ENCODE results near the gene FLG2.
"Not testable (repeated sequence)": the region's sequence is repeated elsewhere in the genome, so short reads cannot be mapped to it uniquely, and the experiment has no call there.

The FLG2 gene

GRCh38 chr1:152312169-152312568 lies 47.6 kb downstream of the FLG2 start:
- not testable (repeated sequence) for DNase-seq (ENCODE audit: low spot score)

GRCh38 chr1:152309955-152310354 lies 49.9 kb downstream of the FLG2 start:
- DNase-seq (ENCODE audit: low spot score) = no peak

DNA sequence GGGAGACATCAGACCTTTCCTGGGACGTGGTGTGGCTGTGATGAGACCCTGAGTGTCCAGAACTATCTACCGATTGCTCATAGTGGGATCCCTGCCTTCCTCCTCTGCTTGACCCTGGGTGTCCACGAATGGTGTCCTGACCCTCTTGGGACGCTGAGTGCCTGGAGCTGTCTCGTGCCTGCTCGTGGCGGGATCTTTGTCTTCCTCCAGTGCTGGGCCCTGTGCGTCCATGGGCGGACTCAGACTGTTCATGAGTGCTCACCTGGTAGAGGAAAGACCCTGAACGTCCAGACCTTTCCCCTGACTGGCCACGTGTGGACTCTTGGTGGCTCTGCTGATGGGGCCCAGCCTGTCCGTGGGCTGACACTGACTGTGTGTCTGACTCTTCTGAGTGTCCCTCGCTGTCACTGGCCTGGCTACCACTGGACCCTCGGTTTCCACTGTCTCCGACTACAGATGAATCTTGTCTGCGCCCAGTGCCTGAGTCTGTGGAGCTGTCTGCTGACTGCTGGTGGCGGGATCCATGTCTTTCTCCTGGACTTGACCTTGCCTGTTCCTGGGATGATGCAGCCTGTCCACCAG lies 50.4 kb downstream of the FLG2 start:
- not testable (repeated sequence) for DNase-seq (ENCODE audit: low spot score)

GRCh38 chr1:152308758-152309157 lies 51.0 kb downstream of the FLG2 start:
- DNase-seq (ENCODE audit: low spot score) = not testable (repeated sequence)

DNA sequence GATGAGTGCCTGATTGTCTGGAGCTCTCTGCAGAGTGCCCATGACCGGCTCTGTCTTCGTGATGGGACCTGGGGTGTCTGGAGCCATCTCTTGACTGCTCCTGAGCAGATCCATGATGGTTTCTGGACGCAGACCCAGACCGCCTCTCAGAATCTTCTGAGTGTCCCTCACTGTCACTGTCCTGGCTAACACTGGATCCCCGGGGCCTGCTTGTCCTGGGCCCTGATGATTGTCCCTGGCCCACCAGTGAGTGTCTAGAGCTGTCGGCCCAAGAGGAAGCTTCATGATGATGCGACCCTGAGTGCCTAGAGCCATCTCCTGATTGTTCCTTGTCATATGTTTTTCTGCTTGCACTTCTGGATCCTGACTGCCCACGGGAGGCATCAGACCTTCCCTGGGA lies 51.8 kb downstream of the FLG2 start:
- DNase-seq (ENCODE audit: low spot score) = not testable (repeated sequence)

DNA sequence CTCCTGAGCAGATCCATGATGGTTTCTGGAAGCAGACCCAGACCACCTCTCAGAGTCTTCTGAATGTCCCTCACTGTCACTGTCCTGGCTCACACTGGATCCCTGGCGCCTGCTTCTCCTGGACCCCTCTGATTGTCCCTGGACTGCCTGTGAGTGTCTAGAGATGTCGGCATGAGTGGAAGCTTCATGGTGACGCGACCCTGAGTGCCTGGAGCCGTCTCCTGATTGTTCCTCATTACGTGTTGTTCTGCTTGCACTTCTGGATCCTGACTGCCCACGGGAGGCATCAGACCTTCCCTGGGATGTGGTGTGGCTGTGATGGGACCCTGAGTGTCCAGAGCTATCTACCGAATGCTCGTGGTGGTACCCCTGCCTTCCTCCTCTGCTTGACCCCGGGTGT lies 53.7 kb downstream of the FLG2 start:
- DNase-seq (ENCODE audit: low spot score) = not testable (repeated sequence)

- not testable (repeated sequence) for DNase-seq (ENCODE audit: low spot score)
Observed at GRCh38 chr1:152304773-152305172, 55.0 kb downstream of the FLG2 start.

GRCh38 chr1:152303139-152303872 lies 56.5 kb downstream of the FLG2 start:
- not testable (repeated sequence) for DNase-seq (ENCODE audit: low spot score)
